ENCODE results near the gene MEOX2. TPM values are rescaled to one million over a fixed set of nuclear protein-coding genes. Genes with fewer than 3 reads are reported as not detected.

The MEOX2 gene
- total RNA-seq, 1 donor from 2014 or later: 8.9 TPM

DNA sequence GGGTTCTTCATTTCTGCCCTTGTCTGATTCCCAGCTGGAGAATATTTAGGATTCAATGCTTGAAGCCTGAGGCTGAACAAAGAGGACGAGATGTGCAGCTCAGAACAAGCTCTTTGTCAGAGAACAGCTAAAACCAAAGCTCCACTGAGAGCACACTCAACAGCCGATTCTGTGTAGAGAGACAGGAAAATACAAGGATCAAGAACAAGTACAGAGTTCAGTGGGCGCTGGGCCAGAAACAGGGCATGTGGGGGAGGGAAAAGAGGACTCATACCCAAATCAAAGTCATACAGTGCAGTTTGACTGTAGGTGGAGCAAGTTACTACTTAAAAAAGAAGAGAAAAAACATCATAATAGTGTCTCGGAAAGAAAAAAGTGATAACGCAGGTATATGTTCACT is 124.6 kb downstream of the MEOX2 start, which contains the start of gene AGMO:
AGMO (minus strand) TSS at position 181 of the 400 bp plus-strand sequence.
- TF ChIP-seq, protein P1, sequence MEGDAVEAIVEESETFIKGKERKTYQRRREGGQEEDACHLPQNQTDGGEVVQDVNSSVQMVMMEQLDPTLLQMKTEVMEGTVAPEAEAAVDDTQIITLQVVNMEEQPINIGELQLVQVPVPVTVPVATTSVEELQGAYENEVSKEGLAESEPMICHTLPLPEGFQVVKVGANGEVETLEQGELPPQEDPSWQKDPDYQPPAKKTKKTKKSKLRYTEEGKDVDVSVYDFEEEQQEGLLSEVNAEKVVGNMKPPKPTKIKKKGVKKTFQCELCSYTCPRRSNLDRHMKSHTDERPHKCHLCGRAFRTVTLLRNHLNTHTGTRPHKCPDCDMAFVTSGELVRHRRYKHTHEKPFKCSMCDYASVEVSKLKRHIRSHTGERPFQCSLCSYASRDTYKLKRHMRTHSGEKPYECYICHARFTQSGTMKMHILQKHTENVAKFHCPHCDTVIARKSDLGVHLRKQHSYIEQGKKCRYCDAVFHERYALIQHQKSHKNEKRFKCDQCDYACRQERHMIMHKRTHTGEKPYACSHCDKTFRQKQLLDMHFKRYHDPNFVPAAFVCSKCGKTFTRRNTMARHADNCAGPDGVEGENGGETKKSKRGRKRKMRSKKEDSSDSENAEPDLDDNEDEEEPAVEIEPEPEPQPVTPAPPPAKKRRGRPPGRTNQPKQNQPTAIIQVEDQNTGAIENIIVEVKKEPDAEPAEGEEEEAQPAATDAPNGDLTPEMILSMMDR (IDR thresholded peaks at IDR 0.05): peak; percentile 71
- H3K4me3 Mint-ChIP-seq (ENCODE audit: unreplicated experiment): peak within 1 kb of the TSS; percentile 58
- H3K9me3 Mint-ChIP-seq (ENCODE audit: low read depth): peaks cover 3% of the 10 kb centered on the region
- no peaks in the 10 kb centered on the region for H3K27me3 Mint-ChIP-seq (ENCODE audit: low read depth)
- peaks cover 48% of the 10 kb centered on the region for H3K4me1 Mint-ChIP-seq (ENCODE audit: low read depth)
- no peak for DNase-seq (ENCODE audit: low spot score)
- H3K36me3 Mint-ChIP-seq (ENCODE audit: low read depth): no peaks in the 10 kb centered on the region
- H3K27ac Mint-ChIP-seq (ENCODE audit: unreplicated experiment): peak within 1 kb of the TSS; percentile 88

Other genes starting within 250 kb of the MEOX2 start
- 0.60 to 3.8 TPM (median 0.72 TPM) in 3 replicates for gene AGMO, start 124.7 kb downstream of the MEOX2 start, total RNA-seq

Data from chondrocyte (in vitro differentiated cells).